Measurements from ENCODE around the gene GSX2.

GSX2 gene

GRCh38 chr4:54082168-54082567 lies 17.8 kb upstream of the GSX2 start:
- DNase-seq = no peak

- DNase-seq = peak; percentile 73 to 87
Measured at GRCh38 chr4:54085284-54085683, 14.7 kb upstream of the GSX2 start.

- DNase-seq = no peak
Measured at GRCh38 chr4:54089875-54090274, 10.1 kb upstream of the GSX2 start.

- DNase-seq = no peak
Measured at GRCh38 chr4:54090404-54090803, 9.6 kb upstream of the GSX2 start.

GRCh38 chr4:54090804-54091623 lies 8.9 kb upstream of the GSX2 start:
- DNase-seq = no peak

GRCh38 chr4:54091637-54092404 lies 8.1 kb upstream of the GSX2 start:
- peak; percentile 65 to 68 for DNase-seq

- no peak for DNase-seq
Measured at GRCh38 chr4:54092405-54093323, 7.3 kb upstream of the GSX2 start.

- peak in 1 of 2 donors; percentile 21 for DNase-seq
Measured at GRCh38 chr4:54093324-54094240, 6.4 kb upstream of the GSX2 start.

GRCh38 chr4:54094451-54094850 lies 5.5 kb upstream of the GSX2 start:
- DNase-seq = no peak

GRCh38 chr4:54095110-54095825 lies 4.7 kb upstream of the GSX2 start:
- no peak for DNase-seq

- no peak for DNase-seq
Measured at GRCh38 chr4:54096295-54096962, 3.5 kb upstream of the GSX2 start.

GRCh38 chr4:54097152-54097551 lies 2.8 kb upstream of the GSX2 start:
- no peak for DNase-seq

GRCh38 chr4:54098375-54098774 lies 1.6 kb upstream of the GSX2 start:
- no peak for DNase-seq

- no peak for DNase-seq
Measured at GRCh38 chr4:54099287-54099747, 646 bp upstream of the GSX2 start.

- no peak for DNase-seq
Measured at GRCh38 chr4:54100595-54101189, 729 bp downstream of the GSX2 start.

- no peak for DNase-seq
Measured at GRCh38 chr4:54101190-54102041, 1.5 kb downstream of the GSX2 start.

- DNase-seq = no peak
Measured at GRCh38 chr4:54102531-54103106, 2.7 kb downstream of the GSX2 start.

GRCh38 chr4:54103190-54103574 lies 3.2 kb downstream of the GSX2 start:
- no peak for DNase-seq

GRCh38 chr4:54104907-54105306 lies 4.9 kb downstream of the GSX2 start:
- DNase-seq = peak; percentile 67 to 86

Measured in inflammatory macrophage treated with lipopolysaccharide for 1 hour (primary cell).